ENCODE data around the gene TMEM187. TPM values are rescaled to one million over a fixed set of nuclear protein-coding genes. Genes with fewer than 3 reads are reported as not detected.

Gene TMEM187
- total and polyA plus RNA-seq, 2 donors (not counting 3 experiments of a cell fraction or from before 2014, with no cell fraction given): 2.6 to 15.7 TPM

DNA sequence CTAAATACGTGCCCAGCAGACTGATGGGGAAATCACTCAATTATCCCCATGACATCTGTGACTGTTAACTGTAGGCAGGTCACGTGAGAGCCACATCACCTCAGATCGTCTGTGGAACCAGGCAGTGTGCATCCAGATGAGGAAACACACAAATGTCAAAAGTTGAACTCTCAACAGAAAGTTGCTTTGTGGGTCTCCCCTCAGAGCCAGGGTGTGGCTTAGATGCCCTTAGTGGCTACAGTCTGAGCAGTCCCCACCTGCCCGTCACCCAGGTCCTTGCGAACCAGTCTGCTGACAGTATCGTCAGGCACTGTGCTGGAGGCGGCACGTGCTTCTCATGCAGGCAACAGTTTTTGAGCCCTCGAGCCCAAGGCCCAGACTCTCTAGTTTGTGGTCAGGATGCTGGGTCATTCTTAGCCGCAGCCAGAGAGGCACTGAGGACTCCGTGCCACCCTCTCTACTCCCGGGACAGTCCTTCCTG lies 10.8 kb downstream of the TMEM187 start:
- intact Hi-C loops (cut with micrococcal nuclease): no loop called here
- no TSS peak for BruUV-seq (replicated peaks)

More for the DNA sequence above, 10.8 kb downstream of the TMEM187 start:
- ChIA-PET CTCF (no interaction called here), POLR2A (no interaction called here)
- Histone ChIP-seq H3K4me3 (replicated peaks in 1 of 3; ENCODE audit: insufficient read depth in 1 of 3, low read depth in 1 of 3, low read length in 3 of 3) (no peak overlapping the region), H3K27ac (ENCODE audit: insufficient read depth, low read depth, low read length) (no peak overlapping the region), H3K9ac (replicated peaks; ENCODE audit: extremely low read depth, insufficient read depth, low read length) (no peak overlapping the region), H3K9me1 (replicated peaks; ENCODE audit: control insufficient read depth, extremely low read depth, insufficient read depth, low read length) (no peaks in the 10 kb centered on the region), H3K4me2 (ENCODE audit: insufficient read depth, low read length) (no peak overlapping the region), H3K4me1 (ENCODE audit: control insufficient read depth, extremely low read depth, insufficient read depth, low read length) (peaks cover 10% of the 10 kb centered on the region), H2AFZ (ENCODE audit: low read depth, low read length) (no peak overlapping the region), H3K27me3 (ENCODE audit: control insufficient read depth in 2 of 2, insufficient read depth in 2 of 2, low read length in 2 of 2) (no peaks in the 10 kb centered on the region), H3K9me3 (replicated peaks; ENCODE audit: control insufficient read depth, insufficient read depth, low read length) (no peaks in the 10 kb centered on the region), H4K20me1 (replicated peaks; ENCODE audit: control insufficient read depth, extremely low read depth, insufficient read depth, low read length) (no peaks in the 10 kb centered on the region), H3K36me3 (ENCODE audit: control insufficient read depth in 2 of 2, extremely low read depth in 1 of 2, insufficient read depth in 2 of 2, low read length in 2 of 2) (no peaks in the 10 kb centered on the region), H3K79me2 (ENCODE audit: control insufficient read depth, insufficient read depth, low read length) (no peaks in the 10 kb centered on the region)
- dilution Hi-C loops (cut with MboI; ENCODE audit: extremely low pct_ligation_motif_present, low sequenced_read_pairs): no loop called here
- FAIRE-seq (no peak), DNase-seq (ENCODE audit: low read depth, low spot score) (no peak)
- TF ChIP-seq POLR2AphosphoS5 (IDR thresholded peaks at IDR 0.05; ENCODE audit: insufficient read depth, low read depth, low read length) (no peak), JUN (IDR thresholded peaks at IDR 0.05; ENCODE audit: borderline replicate concordance, insufficient read depth, insufficient read length, low read depth) (no peak), GATA2 (IDR thresholded peaks at IDR 0.05; ENCODE audit: insufficient read depth, insufficient read length, low read depth, low read length) (no peak), MAX (IDR thresholded peaks at IDR 0.05; ENCODE audit: insufficient read depth, insufficient read length) (no peak), MYC (IDR thresholded peaks at IDR 0.05; ENCODE audit: low read depth, low read length) (no peak), FOS (IDR thresholded peaks at IDR 0.05; ENCODE audit: borderline replicate concordance, insufficient read depth, low read length) (no peak), EZH2 (IDR thresholded peaks at IDR 0.05; ENCODE audit: borderline replicate concordance, low read depth, low read length, severe bottlenecking) (no peak), POLR2A (IDR thresholded peaks at IDR 0.05; ENCODE audit: low read depth, low read length) (no peak)
- TF ChIP-seq, protein P1, sequence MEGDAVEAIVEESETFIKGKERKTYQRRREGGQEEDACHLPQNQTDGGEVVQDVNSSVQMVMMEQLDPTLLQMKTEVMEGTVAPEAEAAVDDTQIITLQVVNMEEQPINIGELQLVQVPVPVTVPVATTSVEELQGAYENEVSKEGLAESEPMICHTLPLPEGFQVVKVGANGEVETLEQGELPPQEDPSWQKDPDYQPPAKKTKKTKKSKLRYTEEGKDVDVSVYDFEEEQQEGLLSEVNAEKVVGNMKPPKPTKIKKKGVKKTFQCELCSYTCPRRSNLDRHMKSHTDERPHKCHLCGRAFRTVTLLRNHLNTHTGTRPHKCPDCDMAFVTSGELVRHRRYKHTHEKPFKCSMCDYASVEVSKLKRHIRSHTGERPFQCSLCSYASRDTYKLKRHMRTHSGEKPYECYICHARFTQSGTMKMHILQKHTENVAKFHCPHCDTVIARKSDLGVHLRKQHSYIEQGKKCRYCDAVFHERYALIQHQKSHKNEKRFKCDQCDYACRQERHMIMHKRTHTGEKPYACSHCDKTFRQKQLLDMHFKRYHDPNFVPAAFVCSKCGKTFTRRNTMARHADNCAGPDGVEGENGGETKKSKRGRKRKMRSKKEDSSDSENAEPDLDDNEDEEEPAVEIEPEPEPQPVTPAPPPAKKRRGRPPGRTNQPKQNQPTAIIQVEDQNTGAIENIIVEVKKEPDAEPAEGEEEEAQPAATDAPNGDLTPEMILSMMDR (IDR thresholded peaks at IDR 0.05; ENCODE audit: extremely low read depth in 1 of 2, insufficient read depth in 1 of 2, low read depth in 1 of 2, low read length in 2 of 2): no peak

All from endothelial cell of umbilical vein (primary cell).